Lung (tissue), 12 donors: ENCODE results near the gene RAPGEF1. TPM values are rescaled to one million over a fixed set of nuclear protein-coding genes. Genes with fewer than 3 reads are reported as not detected.

ENCODE experiments used
- ATAC-seq: fragments of 200-7000 bp; cut with Tn5 transposase; one replicate; pipeline ENCODE4 v1.9.1; 2020; ENCODE audit warnings: moderate number of reproducible peaks; ENCODE audit not compliant: insufficient read depth, low FRiP score
- DNase-seq, 3 donors: peaks; one replicate each; pipeline ENCODE4 v3.0.0-alpha.2; 2013 to 2017
- H3K27ac ChIP-seq, 2 donors: one replicate each; pipeline ENCODE4 v1.5.1; 2013; ENCODE audit warnings: mild to moderate bottlenecking in 2 of 2, moderate library complexity in 2 of 2, control low read depth in 1 of 2, inconsistent platforms in 1 of 2, low read depth in 1 of 2, low read length in 1 of 2
- H3K27me3 ChIP-seq, 3 donors: one replicate each; pipeline ENCODE4 v1.5.1; 2013; ENCODE audit warnings: low read length in 2 of 3; ENCODE audit not compliant: control insufficient read depth in 3 of 3, insufficient read depth in 3 of 3
- H3K36me3 ChIP-seq, 4 donors: one replicate each; pipeline ENCODE4 v1.5.1; 2013; ENCODE audit warnings: low read length in 4 of 4, mild to moderate bottlenecking in 1 of 4, moderate library complexity in 1 of 4; ENCODE audit not compliant: control insufficient read depth in 4 of 4, insufficient read depth in 4 of 4
- H3K4me1 ChIP-seq, 5 donors: one replicate each; pipeline ENCODE4 v1.5.1; 2013; ENCODE audit warnings: low read length in 5 of 5, mild to moderate bottlenecking in 2 of 5, moderate library complexity in 1 of 5; ENCODE audit not compliant: control insufficient read depth in 5 of 5, insufficient read depth in 5 of 5
- H3K4me3 ChIP-seq: one replicate; pipeline ENCODE4 v1.5.1; 2013; ENCODE audit warnings: mild to moderate bottlenecking, control low read depth, moderate library complexity
- H3K9ac ChIP-seq, 2 donors: one replicate each; pipeline ENCODE4 v1.5.1; 2013; ENCODE audit warnings: low read length in 2 of 2, control low read depth in 1 of 2; ENCODE audit not compliant: insufficient read depth in 1 of 2
- H3K9me3 ChIP-seq, 4 donors: one replicate each; pipeline ENCODE4 v1.5.1; 2013; ENCODE audit warnings: low read length in 3 of 4, mild to moderate bottlenecking in 1 of 4, moderate library complexity in 1 of 4; ENCODE audit not compliant: control insufficient read depth in 4 of 4, insufficient read depth in 3 of 4
- CTCF ChIP-seq: IDR thresholded peaks from 2 replicates; pipeline ENCODE4 v1.5.1; 2012; ENCODE audit warnings: mild to moderate bottlenecking; ENCODE audit errors: control extremely low read depth, extremely low read depth
- WGBS, 2 donors: extraction: QIAGEN DNeasy Blood & Tissue Kit; methylation state at CpG; one replicate each; pipeline ENCODE4 v1.1.7; 2013; 5-methylcytosine and 5-hydroxymethylcytosine counted together
- polyA plus RNA-seq, 2 donors: library from polyadenylated mRNA; stranded (reverse); fragments of 200-250 nt; gene quantifications; one replicate each; pipeline ENCODE4 v1.2.1, GENCODE V29; 2013
- total RNA-seq, 2 donors: library from RNA; depleted of rRNA in 1 of 2; stranded (reverse); fragments of >200 nt in 1 of 2; gene quantifications; one replicate each; pipeline ENCODE4 v1.2.1, GENCODE V29; 2014 to 2021
- donor health status: control.
- donor health status: control.
- donor health status: Bipolar disorder and iron deficiency.
- donor health status: healthy.
- donor health status: DM: yes; HTN: yes; CAD: no.

RAPGEF1 gene
- total and polyA plus RNA-seq, 4 donors = 38.9 to 134 (median 55.1) TPM

GRCh38 chr9:131720330-131720729 lies 19.5 kb downstream of the RAPGEF1 start:
- no peaks in the 10 kb centered on the region for H3K27me3 ChIP-seq
- DNase-seq (no peak), ATAC-seq (no peak)
- 90 to 96% methylated on average over 6 of the region's 6 CpGs for WGBS, 2 donors
- H3K4me1 ChIP-seq = peaks cover 0 to 34% (median 15%) of the 10 kb centered on the region in 5 donors
- peaks cover 0 to 5% (median 0%) of the 10 kb centered on the region in 4 donors for H3K9me3 ChIP-seq
- no peak overlapping the region for H3K9ac ChIP-seq
- peaks cover 0 to 4% (median 3%) of the 10 kb centered on the region in 4 donors for H3K36me3 ChIP-seq
- no peak overlapping the region for H3K27ac ChIP-seq
- no peak overlapping the region for H3K4me3 ChIP-seq
- no peak for TF ChIP-seq CTCF

- no peak for TF ChIP-seq CTCF
- no peak overlapping the region for H3K9ac ChIP-seq
- peaks cover 0 to 39% (median 13%) of the 10 kb centered on the region in 5 donors for H3K4me1 ChIP-seq
- H3K9me3 ChIP-seq = peaks cover 0 to 5% (median 0%) of the 10 kb centered on the region in 4 donors
- peak in 1 of 3 donors; percentile 38 for DNase-seq
- H3K4me3 ChIP-seq = no peak overlapping the region
- 43 to 70% methylated on average over 7 of the region's 7 CpGs for WGBS, 2 donors
- H3K27me3 ChIP-seq = no peaks in the 10 kb centered on the region
- H3K36me3 ChIP-seq = peaks cover 0 to 4% (median 3%) of the 10 kb centered on the region in 4 donors
- no peak overlapping the region for H3K27ac ChIP-seq
- no peak for ATAC-seq
Observed at GRCh38 chr9:131719262-131719908, 20.5 kb downstream of the RAPGEF1 start.

- no peaks in the 10 kb centered on the region for H3K27me3 ChIP-seq
- no peak for DNase-seq
- H3K9ac ChIP-seq = no peak overlapping the region
- no peak for TF ChIP-seq CTCF
- WGBS, 2 donors = 88 to 91% methylated on average over 14 of the region's 14 CpGs
- H3K36me3 ChIP-seq = peaks cover 0 to 4% (median 3%) of the 10 kb centered on the region in 4 donors
- H3K4me3 ChIP-seq = no peak overlapping the region
- no peak for ATAC-seq
- H3K27ac ChIP-seq = peak overlapping the region in 1 of 2 donors; percentile 76
- H3K4me1 ChIP-seq = peaks cover 0 to 45% (median 16%) of the 10 kb centered on the region in 5 donors
- peaks cover 0 to 5% (median 0%) of the 10 kb centered on the region in 4 donors for H3K9me3 ChIP-seq
Observed at GRCh38 chr9:131717719-131718460, 22.0 kb downstream of the RAPGEF1 start.
